ENCODE data around the gene DPP7. TPM values are rescaled to one million over a fixed set of nuclear protein-coding genes. Genes with fewer than 3 reads are reported as not detected.

Gene DPP7
- polyA plus RNA-seq, 1 of the 3 experiments (the other 2 are of a cell fraction), result 127 TPM

DNA sequence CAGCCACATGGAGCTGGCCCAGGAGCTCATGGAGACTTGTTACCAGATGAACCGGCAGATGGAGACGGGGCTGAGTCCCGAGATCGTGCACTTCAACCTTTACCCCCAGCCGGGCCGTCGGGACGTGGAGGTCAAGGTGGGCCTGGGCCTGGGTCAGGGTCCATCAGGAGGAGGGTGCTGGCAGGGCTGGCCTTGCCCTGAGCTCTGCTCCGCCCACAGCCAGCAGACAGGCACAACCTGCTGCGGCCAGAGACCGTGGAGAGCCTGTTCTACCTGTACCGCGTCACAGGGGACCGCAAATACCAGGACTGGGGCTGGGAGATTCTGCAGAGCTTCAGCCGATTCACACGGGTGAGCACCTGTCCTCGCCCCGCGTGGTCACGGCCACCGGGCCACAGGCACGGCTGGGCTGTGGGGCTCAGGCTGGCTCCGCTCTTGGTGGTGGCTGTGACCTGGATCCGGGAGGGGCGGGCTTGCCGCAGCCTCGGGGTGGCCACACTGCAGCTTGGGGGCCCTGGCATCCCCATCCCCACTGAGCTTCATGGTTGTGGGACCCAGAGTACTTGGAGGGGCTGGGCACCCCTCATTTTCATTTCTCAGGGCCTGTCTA, 7.1 kb downstream of the DPP7 start (continued):
- TF ChIP-seq, protein P1, sequence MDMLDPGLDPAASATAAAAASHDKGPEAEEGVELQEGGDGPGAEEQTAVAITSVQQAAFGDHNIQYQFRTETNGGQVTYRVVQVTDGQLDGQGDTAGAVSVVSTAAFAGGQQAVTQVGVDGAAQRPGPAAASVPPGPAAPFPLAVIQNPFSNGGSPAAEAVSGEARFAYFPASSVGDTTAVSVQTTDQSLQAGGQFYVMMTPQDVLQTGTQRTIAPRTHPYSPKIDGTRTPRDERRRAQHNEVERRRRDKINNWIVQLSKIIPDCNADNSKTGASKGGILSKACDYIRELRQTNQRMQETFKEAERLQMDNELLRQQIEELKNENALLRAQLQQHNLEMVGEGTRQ (IDR thresholded peaks at IDR 0.05; ENCODE audit: borderline replicate concordance, low read depth, low read length), result no peak
- TF ChIP-seq TEAD4 (IDR thresholded peaks at IDR 0.05; ENCODE audit: borderline replicate concordance, insufficient read depth) (no peak), ELF1 (IDR thresholded peaks at IDR 0.05) (no peak), MEF2A (IDR thresholded peaks at IDR 0.05; ENCODE audit: borderline replicate concordance, low read depth) (no peak)

DNA sequence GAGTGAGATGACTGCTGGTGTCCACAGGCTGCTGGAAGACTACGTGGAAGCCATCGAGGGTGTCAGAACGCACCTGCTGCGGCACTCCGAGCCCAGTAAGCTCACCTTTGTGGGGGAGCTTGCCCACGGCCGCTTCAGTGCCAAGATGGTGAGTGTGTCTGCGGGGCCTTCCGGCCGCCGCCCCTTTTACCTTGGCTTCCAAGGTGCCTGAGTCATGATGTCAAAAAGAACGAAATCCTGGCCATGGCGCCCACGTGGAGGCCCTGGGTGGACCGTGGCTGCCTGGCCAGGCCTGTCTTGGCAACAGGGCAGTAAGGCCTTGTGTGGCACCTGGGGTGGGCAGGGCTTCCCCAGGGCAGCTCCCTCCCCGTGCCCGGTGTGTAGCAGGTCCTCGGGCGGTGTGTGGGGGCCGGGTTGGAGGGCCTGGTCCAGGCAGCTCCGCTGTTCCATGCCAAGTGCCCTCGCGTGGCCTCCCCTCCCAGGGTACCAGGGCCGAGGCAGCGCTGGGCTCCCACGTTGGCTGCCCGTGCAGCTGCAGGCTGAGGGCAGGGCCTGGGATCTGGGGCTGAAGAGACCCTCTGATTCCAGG, 7.8 kb downstream of the DPP7 start:
- H3F3A ChIP-seq (replicated peaks; ENCODE audit: insufficient read depth), result peaks cover 7% of the 10 kb centered on the region
- H3K9ac ChIP-seq, result no peak overlapping the region
- no peak overlapping the region for H3K27ac ChIP-seq (ENCODE audit: low read depth in 2 of 2, low read length in 1 of 2)
- H3K27me3 ChIP-seq (ENCODE audit: insufficient read depth), result no peaks in the 10 kb centered on the region
- ChIA-PET CTCF (interaction anchor here (1.1 to 2.9 kb wide), 4 partner anchors 40 to 264 kb away, joined by 3 to 11 read pairs (median 4); partner anchors contain the start of genes AJM1 and NPDC1), POLR2A (interaction anchor here (0.6 to 1.2 kb wide), 2 partner anchors 15 to 120 kb away, joined by 3 to 5 read pairs; partner anchors contain the start of gene RNF224)
- no peak for TF ChIP-seq SMC3 (IDR thresholded peaks at IDR 0.05; ENCODE audit: low read depth, low read length)
- no peak overlapping the region for H3K4me2 ChIP-seq
- no peak overlapping the region for H3K4me3 ChIP-seq (ENCODE audit: low read depth in 2 of 2, low read length in 1 of 2)
- no peak for DNase-seq
- no peaks in the 10 kb centered on the region for H3K9me3 ChIP-seq
- no peaks in the 10 kb centered on the region for H3K9me2 ChIP-seq
- no peak overlapping the region for H2AFZ ChIP-seq (ENCODE audit: low read depth)
- no peaks in the 10 kb centered on the region for H3K79me2 ChIP-seq (ENCODE audit: insufficient read depth)
- peaks cover 18 to 75% of the 10 kb centered on the region in 2 experiments for H3K36me3 ChIP-seq (replicated peaks in 1 of 2; ENCODE audit: control insufficient read depth in 1 of 2, insufficient read depth in 2 of 2, low read length in 1 of 2)
- no peaks in the 10 kb centered on the region for H3K4me1 ChIP-seq (ENCODE audit: control insufficient read depth in 1 of 2, insufficient read depth in 2 of 2, low read depth in 1 of 2, low read length in 1 of 2)
- H4K20me1 ChIP-seq (ENCODE audit: insufficient read depth), result no peaks in the 10 kb centered on the region
- 95% methylated on average over 13 of the region's 27 CpGs for WGBS (ENCODE audit: low lambda C conversion rate)

DNA sequence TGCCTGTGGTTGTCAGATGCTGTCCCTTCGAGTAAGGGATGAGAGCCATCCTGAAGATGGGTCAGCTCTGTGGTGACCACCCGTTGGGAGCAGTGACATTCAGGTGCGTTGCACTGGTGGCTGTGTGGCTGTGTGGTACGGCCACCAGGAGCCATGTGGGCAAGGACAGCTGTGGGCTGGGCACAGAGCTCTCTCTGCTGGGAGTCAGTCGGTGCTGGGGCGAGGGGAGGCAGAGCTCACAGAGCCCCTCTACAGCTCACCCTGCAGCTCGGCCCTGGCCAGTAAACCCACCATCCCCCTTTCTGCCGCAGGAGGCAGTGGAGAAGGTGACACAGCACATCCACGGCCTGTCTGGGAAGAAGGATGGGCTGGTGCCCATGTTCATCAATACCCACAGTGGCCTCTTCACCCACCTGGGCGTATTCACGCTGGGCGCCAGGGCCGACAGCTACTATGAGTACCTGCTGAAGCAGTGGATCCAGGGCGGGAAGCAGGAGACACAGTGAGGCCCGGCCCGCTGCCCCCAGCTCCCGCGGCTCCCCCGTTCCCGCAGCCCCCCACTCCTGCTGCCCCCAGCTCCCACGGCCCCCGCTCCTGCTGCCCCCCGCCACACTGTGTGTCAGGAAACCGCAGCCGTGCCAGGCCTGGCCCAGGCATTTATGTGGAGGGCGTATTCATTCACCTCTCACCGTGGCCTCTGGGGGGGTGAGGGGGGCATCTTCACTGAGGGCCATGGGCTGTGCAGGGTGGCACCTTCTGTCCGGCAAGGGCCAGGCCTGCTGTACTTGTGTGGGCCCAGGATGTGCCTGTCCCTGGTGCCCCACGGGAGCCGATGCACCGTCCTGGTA, 8.5 kb downstream of the DPP7 start:
- H4K20me1 ChIP-seq (ENCODE audit: insufficient read depth), result no peaks in the 10 kb centered on the region
- H3K9me3 ChIP-seq, result no peaks in the 10 kb centered on the region
- no peak for DNase-seq
- no peak for TF ChIP-seq MXI1 (IDR thresholded peaks at IDR 0.05; ENCODE audit: low read depth, low read length)
- no peak for TF ChIP-seq SIN3A (IDR thresholded peaks at IDR 0.05; ENCODE audit: borderline replicate concordance, low read depth, low read length)
- no peak for TF ChIP-seq CHD2 (IDR thresholded peaks at IDR 0.05; ENCODE audit: low read length, partially characterized antibody)
- TF ChIP-seq RAD21 (IDR thresholded peaks at IDR 0.05; ENCODE audit: low read length), result no peak
- TF ChIP-seq POLR2AphosphoS5 (IDR thresholded peaks at IDR 0.05; ENCODE audit: low read depth, low read length), result no peak
- TF ChIP-seq TCF12 (IDR thresholded peaks at IDR 0.05), result no peak
- no peak for TF ChIP-seq GATA2 (CRISPR knock-in tag; IDR thresholded peaks at IDR 0.05)
- no peak for TF ChIP-seq FOXJ3 (CRISPR knock-in tag; IDR thresholded peaks at IDR 0.05)
- TF ChIP-seq, protein P1 (IDR thresholded peaks at IDR 0.05; ENCODE audit: borderline replicate concordance, low read depth, low read length), result no peak
- TF ChIP-seq, protein P2, sequence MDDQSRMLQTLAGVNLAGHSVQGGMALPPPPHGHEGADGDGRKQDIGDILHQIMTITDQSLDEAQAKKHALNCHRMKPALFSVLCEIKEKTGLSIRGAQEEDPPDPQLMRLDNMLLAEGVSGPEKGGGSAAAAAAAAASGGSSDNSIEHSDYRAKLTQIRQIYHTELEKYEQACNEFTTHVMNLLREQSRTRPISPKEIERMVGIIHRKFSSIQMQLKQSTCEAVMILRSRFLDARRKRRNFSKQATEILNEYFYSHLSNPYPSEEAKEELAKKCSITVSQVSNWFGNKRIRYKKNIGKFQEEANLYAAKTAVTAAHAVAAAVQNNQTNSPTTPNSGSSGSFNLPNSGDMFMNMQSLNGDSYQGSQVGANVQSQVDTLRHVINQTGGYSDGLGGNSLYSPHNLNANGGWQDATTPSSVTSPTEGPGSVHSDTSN (IDR thresholded peaks at IDR 0.05), result no peak
- no peak for TF ChIP-seq ELF1 (IDR thresholded peaks at IDR 0.05)
- no peak for TF ChIP-seq TEAD4 (IDR thresholded peaks at IDR 0.05; ENCODE audit: borderline replicate concordance, insufficient read depth)
- TF ChIP-seq FOSL2 (IDR thresholded peaks at IDR 0.05; ENCODE audit: borderline replicate concordance, low read depth), result no peak
- TF ChIP-seq SMC3 (IDR thresholded peaks at IDR 0.05; ENCODE audit: low read depth, low read length), result no peak
- peaks cover 9% of the 10 kb centered on the region for H3F3A ChIP-seq (replicated peaks; ENCODE audit: insufficient read depth)
- WGBS (ENCODE audit: low lambda C conversion rate), result 94% methylated on average over 14 of the region's 31 CpGs
- H3K9ac ChIP-seq, result no peak overlapping the region
- H3K4me3 ChIP-seq (ENCODE audit: low read depth in 2 of 2, low read length in 1 of 2), result no peak overlapping the region
- H3K4me1 ChIP-seq (ENCODE audit: control insufficient read depth in 1 of 2, insufficient read depth in 2 of 2, low read depth in 1 of 2, low read length in 1 of 2), result no peaks in the 10 kb centered on the region
- H3K27ac ChIP-seq (ENCODE audit: low read depth in 2 of 2, low read length in 1 of 2), result no peak overlapping the region
- POLR2A ChIA-PET, result interaction anchor here (0.6 kb wide), 1 partner anchor 14 kb away, joined by 3 read pairs; no protein-coding TSS in a partner anchor
- H3K36me3 ChIP-seq (replicated peaks in 1 of 2; ENCODE audit: control insufficient read depth in 1 of 2, insufficient read depth in 2 of 2, low read length in 1 of 2), result peaks cover 25 to 80% of the 10 kb centered on the region in 2 experiments
- CTCF ChIA-PET, result interaction anchor here (0.9 to 1.3 kb wide), 6 partner anchors 24 to 264 kb away, joined by 3 to 6 read pairs (median 4); partner anchors contain the start of genes AJM1, NPDC1 and RNF224
- no peak overlapping the region for H3K4me2 ChIP-seq
- H3K79me2 ChIP-seq (ENCODE audit: insufficient read depth), result no peaks in the 10 kb centered on the region
- H3K27me3 ChIP-seq (ENCODE audit: insufficient read depth), result no peaks in the 10 kb centered on the region
- H2AFZ ChIP-seq (ENCODE audit: low read depth), result no peak overlapping the region
- H3K9me2 ChIP-seq, result no peaks in the 10 kb centered on the region

Measured in SK-N-SH (cell line).